Liver (tissue), 9 donors: ENCODE measurements around the gene GATA6. TPM values are rescaled to one million over a fixed set of nuclear protein-coding genes. Genes with fewer than 3 reads are reported as not detected.
A peak's percentile ranks its signal among the peaks of the same experiment; 100 is the strongest.

Experiments used
- DNase-seq: peaks from one replicate; pipeline ENCODE4 v3.0.0-alpha.2; 2017; ENCODE audit warnings: low spot score
- H3K27ac ChIP-seq, 2 donors: one replicate each; pipeline ENCODE4 v1.7.0; 2013; ENCODE audit warnings: inconsistent platforms in 2 of 2, low read length in 2 of 2, control low read depth in 1 of 2, low read depth in 1 of 2, mild to moderate bottlenecking in 1 of 2
- H3K27me3 ChIP-seq, 4 donors: one replicate each; pipeline versions ENCODE4 v1.6.1 to v1.7.0; 2013; ENCODE audit warnings: low read length in 3 of 4, inconsistent platforms in 1 of 4, mild to moderate bottlenecking in 1 of 4, moderate library complexity in 1 of 4; ENCODE audit not compliant: control insufficient read depth in 4 of 4, insufficient read depth in 4 of 4
- H3K36me3 ChIP-seq, 4 donors: one replicate each; pipeline versions ENCODE4 v1.6.1 to v1.7.0; 2013; ENCODE audit warnings: low read length in 3 of 4, mild to moderate bottlenecking in 3 of 4, low read depth in 1 of 4, moderate library complexity in 1 of 4; ENCODE audit not compliant: control insufficient read depth in 4 of 4, insufficient read depth in 3 of 4
- H3K4me1 ChIP-seq, 4 donors: one replicate each; pipeline versions ENCODE4 v1.6.1 to v1.7.0; 2013; ENCODE audit warnings: low read length in 3 of 4, mild to moderate bottlenecking in 3 of 4, moderate library complexity in 1 of 4; ENCODE audit not compliant: control insufficient read depth in 4 of 4, insufficient read depth in 4 of 4
- H3K4me3 ChIP-seq, 3 donors: one replicate each; pipeline versions ENCODE4 v1.6.1 to v1.7.0; 2013; ENCODE audit warnings: low read length in 3 of 3, control low read depth in 1 of 3, low read depth in 1 of 3, mild to moderate bottlenecking in 1 of 3
- H3K9ac ChIP-seq, 2 donors: one replicate each; pipeline ENCODE4 v1.7.0; 2013; ENCODE audit warnings: low read length in 2 of 2, mild to moderate bottlenecking in 2 of 2, moderate library complexity in 2 of 2, control low read depth in 1 of 2, low read depth in 1 of 2
- H3K9me3 ChIP-seq, 4 donors: one replicate each; pipeline versions ENCODE4 v1.6.1 to v1.7.0; 2013; ENCODE audit warnings: low read length in 3 of 4; ENCODE audit not compliant: control insufficient read depth in 4 of 4
- CTCF ChIP-seq: fragments of 150-350 bp; IDR thresholded peaks from 2 replicates; pipeline ENCODE4 v1.5.1; 2017; ENCODE audit warnings: improper control_type of control experiment, low read depth, low read length; ENCODE audit not compliant: missing input control
- EGR1 ChIP-seq, 2 donors: IDR thresholded peaks; 2 replicates each; pipeline ENCODE4 v1.6.1; 2016 to 2018; ENCODE audit warnings: antibody characterized with exemption in 2 of 2, low read depth in 2 of 2
- FOXA1 ChIP-seq: IDR thresholded peaks from 2 replicates; pipeline ENCODE4 v1.6.1; 2016; ENCODE audit warnings: antibody characterized with exemption
- FOXA2 ChIP-seq: IDR thresholded peaks from 2 replicates; pipeline ENCODE4 v1.6.1; 2016; ENCODE audit warnings: antibody characterized with exemption
- GABPA ChIP-seq, 2 donors: IDR thresholded peaks in 1 of 2; conservative IDR thresholded peaks in 1 of 2; 2 replicates each; pipeline ENCODE4 v1.6.1; 2016; ENCODE audit warnings: antibody characterized with exemption in 2 of 2, mild to moderate bottlenecking in 1 of 2, moderate library complexity in 1 of 2
- HNF4A ChIP-seq, 2 donors: conservative IDR thresholded peaks; 2 replicates each; pipeline ENCODE4 v1.6.1; 2016; ENCODE audit warnings: antibody characterized with exemption in 2 of 2, mild to moderate bottlenecking in 2 of 2
- HNF4G ChIP-seq: IDR thresholded peaks from 2 replicates; pipeline ENCODE4 v1.6.1; 2016; ENCODE audit warnings: antibody characterized with exemption
- JUND ChIP-seq, 2 donors: IDR thresholded peaks; 2 replicates each; pipeline ENCODE4 v1.6.1; 2016; ENCODE audit warnings: antibody characterized with exemption in 2 of 2
- MAX ChIP-seq: IDR thresholded peaks from 2 replicates; pipeline ENCODE4 v1.6.1; 2016; ENCODE audit warnings: antibody characterized with exemption
- NR2F2 ChIP-seq: IDR thresholded peaks from 2 replicates; pipeline ENCODE4 v1.6.1; 2016; ENCODE audit warnings: antibody characterized with exemption
- RAD21 ChIP-seq, 2 donors: IDR thresholded peaks; 2 replicates each; pipeline ENCODE4 v1.6.1; 2016; ENCODE audit warnings: antibody characterized with exemption in 2 of 2, mild to moderate bottlenecking in 2 of 2
- RXRA ChIP-seq, 2 donors: IDR thresholded peaks; 2 replicates each; pipeline ENCODE4 v1.6.1; 2017 to 2018; ENCODE audit warnings: antibody characterized with exemption in 2 of 2, mild to moderate bottlenecking in 1 of 2
- SP1 ChIP-seq: IDR thresholded peaks from 2 replicates; pipeline ENCODE4 v1.6.1; 2018; ENCODE audit warnings: antibody characterized with exemption, mild to moderate bottlenecking
- TAF1 ChIP-seq: conservative IDR thresholded peaks from 2 replicates; pipeline ENCODE4 v1.6.1; 2016; ENCODE audit warnings: antibody characterized with exemption, mild to moderate bottlenecking
- YY1 ChIP-seq: IDR thresholded peaks from 2 replicates; pipeline ENCODE4 v1.6.1; 2016; ENCODE audit warnings: antibody characterized with exemption, mild to moderate bottlenecking
- WGBS: extraction: QIAGEN DNeasy Blood & Tissue Kit; methylation state at CpG from one replicate; pipeline ENCODE4 v1.1.7; 2013; 5-methylcytosine and 5-hydroxymethylcytosine counted together
- polyA plus RNA-seq, 2 donors: library from polyadenylated mRNA; stranded (reverse) in 1 of 2; unstranded in 1 of 2; fragments of 200-250 nt in 1 of 2; fragments of >200 nt in 1 of 2; fragmentation: Nextera tagmentation in 1 of 2; extraction: Ambion mirVana in 1 of 2; gene quantifications; one replicate each; pipeline versions ENCODE4 v1.2.1 to v1.2.3, GENCODE V29; 2013 to 2015
- total RNA-seq, 2 donors: library from RNA; depleted of rRNA; stranded (reverse); fragments of >200 nt; gene quantifications; one replicate each; pipeline ENCODE4 v1.2.3, GENCODE V29; 2014
- TF ChIP-seq, protein P1 (sequence below): IDR thresholded peaks from 2 replicates; pipeline ENCODE4 v1.6.1; 2016; ENCODE audit warnings: antibody characterized with exemption, mild to moderate bottlenecking
- TF ChIP-seq, protein P2 (sequence below): IDR thresholded peaks from 2 replicates; pipeline ENCODE4 v1.6.1; 2016; ENCODE audit warnings: antibody characterized with exemption
- TF ChIP-seq, protein P3 (sequence below): IDR thresholded peaks from 2 replicates; pipeline ENCODE4 v1.6.1; 2016; ENCODE audit warnings: antibody characterized with exemption
- donor health status: healthy.
- donor health status: healthy.
- donor health status: healthy.
- donor health status: healthy.
- donor health status: healthy.

GATA6 gene
- total and polyA plus RNA-seq, 4 donors: 1.8 to 6.6 (median 4.9) TPM

DNA sequence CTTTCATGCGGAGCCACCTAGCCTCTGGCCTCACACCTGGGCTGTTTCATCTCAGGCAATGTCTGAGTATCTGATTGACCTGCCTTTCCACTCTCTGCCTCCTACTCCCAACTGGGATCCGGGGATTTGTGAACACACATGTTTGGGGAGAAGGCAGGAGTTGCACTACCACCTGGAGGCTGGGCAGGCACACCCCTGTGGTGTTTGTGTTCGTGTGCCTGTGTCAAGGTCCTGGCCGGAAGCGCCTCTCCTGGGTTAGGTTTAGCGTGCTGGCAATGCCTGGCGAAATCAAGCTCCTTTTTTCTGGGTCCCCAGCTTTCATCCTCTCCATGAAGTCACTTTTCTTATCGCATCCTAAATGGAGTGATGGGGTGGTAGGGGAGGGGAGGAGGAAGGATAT lies 63.9 kb downstream of the GATA6 start (continued):
- TF ChIP-seq, protein P1, sequence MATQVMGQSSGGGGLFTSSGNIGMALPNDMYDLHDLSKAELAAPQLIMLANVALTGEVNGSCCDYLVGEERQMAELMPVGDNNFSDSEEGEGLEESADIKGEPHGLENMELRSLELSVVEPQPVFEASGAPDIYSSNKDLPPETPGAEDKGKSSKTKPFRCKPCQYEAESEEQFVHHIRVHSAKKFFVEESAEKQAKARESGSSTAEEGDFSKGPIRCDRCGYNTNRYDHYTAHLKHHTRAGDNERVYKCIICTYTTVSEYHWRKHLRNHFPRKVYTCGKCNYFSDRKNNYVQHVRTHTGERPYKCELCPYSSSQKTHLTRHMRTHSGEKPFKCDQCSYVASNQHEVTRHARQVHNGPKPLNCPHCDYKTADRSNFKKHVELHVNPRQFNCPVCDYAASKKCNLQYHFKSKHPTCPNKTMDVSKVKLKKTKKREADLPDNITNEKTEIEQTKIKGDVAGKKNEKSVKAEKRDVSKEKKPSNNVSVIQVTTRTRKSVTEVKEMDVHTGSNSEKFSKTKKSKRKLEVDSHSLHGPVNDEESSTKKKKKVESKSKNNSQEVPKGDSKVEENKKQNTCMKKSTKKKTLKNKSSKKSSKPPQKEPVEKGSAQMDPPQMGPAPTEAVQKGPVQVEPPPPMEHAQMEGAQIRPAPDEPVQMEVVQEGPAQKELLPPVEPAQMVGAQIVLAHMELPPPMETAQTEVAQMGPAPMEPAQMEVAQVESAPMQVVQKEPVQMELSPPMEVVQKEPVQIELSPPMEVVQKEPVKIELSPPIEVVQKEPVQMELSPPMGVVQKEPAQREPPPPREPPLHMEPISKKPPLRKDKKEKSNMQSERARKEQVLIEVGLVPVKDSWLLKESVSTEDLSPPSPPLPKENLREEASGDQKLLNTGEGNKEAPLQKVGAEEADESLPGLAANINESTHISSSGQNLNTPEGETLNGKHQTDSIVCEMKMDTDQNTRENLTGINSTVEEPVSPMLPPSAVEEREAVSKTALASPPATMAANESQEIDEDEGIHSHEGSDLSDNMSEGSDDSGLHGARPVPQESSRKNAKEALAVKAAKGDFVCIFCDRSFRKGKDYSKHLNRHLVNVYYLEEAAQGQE: no peak
- TF ChIP-seq HNF4G: no peak
- TF ChIP-seq RXRA (IDR thresholded peaks at IDR 0.05): no peak
- no peak for TF ChIP-seq JUND (IDR thresholded peaks at IDR 0.05)
- no peak for TF ChIP-seq HNF4A (conservative IDR thresholded peaks at IDR 0.05)
- no peak for TF ChIP-seq FOXA2

GRCh38 chr18:22238036-22238435 lies 68.6 kb downstream of the GATA6 start:
- TF ChIP-seq JUND (IDR thresholded peaks at IDR 0.05) (no peak), RAD21 (IDR thresholded peaks at IDR 0.05) (peak; percentile 48 to 65)
- Histone ChIP-seq H3K9ac (no peak overlapping the region), H3K27me3 (no peaks in the 10 kb centered on the region), H3K4me1 (no peaks in the 10 kb centered on the region), H3K27ac (no peak overlapping the region), H3K9me3 (no peaks in the 10 kb centered on the region), H3K36me3 (no peaks in the 10 kb centered on the region), H3K4me3 (no peak overlapping the region)
- no peak for DNase-seq
- 78% methylated on average over 6 of the region's 6 CpGs for WGBS

- Histone ChIP-seq H3K4me3 (no peak overlapping the region), H3K36me3 (no peaks in the 10 kb centered on the region), H3K9ac (no peak overlapping the region), H3K27ac (no peak overlapping the region), H3K9me3 (no peaks in the 10 kb centered on the region), H3K27me3 (no peaks in the 10 kb centered on the region), H3K4me1 (no peaks in the 10 kb centered on the region)
- WGBS: 90% methylated on average over 6 of the region's 6 CpGs
- TF ChIP-seq SP1 (no peak), JUND (IDR thresholded peaks at IDR 0.05) (no peak), RAD21 (IDR thresholded peaks at IDR 0.05) (no peak), HNF4A (conservative IDR thresholded peaks at IDR 0.05) (no peak), CTCF (no peak), FOXA2 (no peak), RXRA (IDR thresholded peaks at IDR 0.05) (no peak), GABPA (IDR thresholded peaks at IDR 0.05 in 1 of 2, conservative IDR thresholded peaks at IDR 0.05 in 1 of 2) (no peak), EGR1 (IDR thresholded peaks at IDR 0.05; ENCODE audit: low read depth in 2 of 2) (no peak), MAX (no peak), YY1 (no peak), FOXA1 (no peak), TAF1 (no peak), HNF4G (no peak), NR2F2 (no peak)
- TF ChIP-seq, protein P2, sequence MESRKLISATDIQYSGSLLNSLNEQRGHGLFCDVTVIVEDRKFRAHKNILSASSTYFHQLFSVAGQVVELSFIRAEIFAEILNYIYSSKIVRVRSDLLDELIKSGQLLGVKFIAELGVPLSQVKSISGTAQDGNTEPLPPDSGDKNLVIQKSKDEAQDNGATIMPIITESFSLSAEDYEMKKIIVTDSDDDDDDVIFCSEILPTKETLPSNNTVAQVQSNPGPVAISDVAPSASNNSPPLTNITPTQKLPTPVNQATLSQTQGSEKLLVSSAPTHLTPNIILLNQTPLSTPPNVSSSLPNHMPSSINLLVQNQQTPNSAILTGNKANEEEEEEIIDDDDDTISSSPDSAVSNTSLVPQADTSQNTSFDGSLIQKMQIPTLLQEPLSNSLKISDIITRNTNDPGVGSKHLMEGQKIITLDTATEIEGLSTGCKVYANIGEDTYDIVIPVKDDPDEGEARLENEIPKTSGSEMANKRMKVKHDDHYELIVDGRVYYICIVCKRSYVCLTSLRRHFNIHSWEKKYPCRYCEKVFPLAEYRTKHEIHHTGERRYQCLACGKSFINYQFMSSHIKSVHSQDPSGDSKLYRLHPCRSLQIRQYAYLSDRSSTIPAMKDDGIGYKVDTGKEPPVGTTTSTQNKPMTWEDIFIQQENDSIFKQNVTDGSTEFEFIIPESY: no peak
- TF ChIP-seq, protein P3, sequence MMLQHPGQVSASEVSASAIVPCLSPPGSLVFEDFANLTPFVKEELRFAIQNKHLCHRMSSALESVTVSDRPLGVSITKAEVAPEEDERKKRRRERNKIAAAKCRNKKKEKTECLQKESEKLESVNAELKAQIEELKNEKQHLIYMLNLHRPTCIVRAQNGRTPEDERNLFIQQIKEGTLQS: no peak
- TF ChIP-seq, protein P1: no peak
- no peak for DNase-seq
These were observed 69.3 kb downstream of the GATA6 start for GRCh38 chr18:22238681-22239080.
